NCI-H1048 (cell line): ENCODE measurements around the gene SLC35E4.

Source experiments
- DNase-seq: peaks from one replicate; lab custom pipeline; 2025; lab: John Stamatoyannopoulos, UW

The SLC35E4 gene

DNA sequence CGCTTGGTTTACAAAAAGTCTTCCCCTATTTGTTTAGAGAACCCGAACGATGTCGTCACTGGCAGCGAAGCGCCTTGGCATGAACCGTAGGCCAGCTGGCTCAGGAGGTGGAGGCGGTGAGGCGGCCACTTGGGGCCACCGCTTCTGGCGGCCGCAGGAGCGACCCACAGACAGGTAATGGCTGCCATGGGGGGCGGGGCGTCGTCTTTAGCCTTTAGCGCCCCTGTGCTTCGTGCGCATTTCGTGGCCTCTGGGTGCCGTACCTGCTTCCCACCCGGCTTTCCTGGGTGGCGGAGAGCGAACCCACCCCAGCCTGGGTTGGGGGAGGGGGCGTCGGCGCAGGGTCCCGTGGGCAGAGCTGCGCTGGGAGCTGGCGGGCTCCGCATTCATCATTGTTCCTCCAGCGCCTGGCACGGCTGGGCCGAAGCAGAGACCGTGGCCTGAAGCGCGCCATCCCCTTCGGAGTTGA lies 58.6 kb downstream of the SLC35E4 start:
- DNase-seq, result no peak

DNA sequence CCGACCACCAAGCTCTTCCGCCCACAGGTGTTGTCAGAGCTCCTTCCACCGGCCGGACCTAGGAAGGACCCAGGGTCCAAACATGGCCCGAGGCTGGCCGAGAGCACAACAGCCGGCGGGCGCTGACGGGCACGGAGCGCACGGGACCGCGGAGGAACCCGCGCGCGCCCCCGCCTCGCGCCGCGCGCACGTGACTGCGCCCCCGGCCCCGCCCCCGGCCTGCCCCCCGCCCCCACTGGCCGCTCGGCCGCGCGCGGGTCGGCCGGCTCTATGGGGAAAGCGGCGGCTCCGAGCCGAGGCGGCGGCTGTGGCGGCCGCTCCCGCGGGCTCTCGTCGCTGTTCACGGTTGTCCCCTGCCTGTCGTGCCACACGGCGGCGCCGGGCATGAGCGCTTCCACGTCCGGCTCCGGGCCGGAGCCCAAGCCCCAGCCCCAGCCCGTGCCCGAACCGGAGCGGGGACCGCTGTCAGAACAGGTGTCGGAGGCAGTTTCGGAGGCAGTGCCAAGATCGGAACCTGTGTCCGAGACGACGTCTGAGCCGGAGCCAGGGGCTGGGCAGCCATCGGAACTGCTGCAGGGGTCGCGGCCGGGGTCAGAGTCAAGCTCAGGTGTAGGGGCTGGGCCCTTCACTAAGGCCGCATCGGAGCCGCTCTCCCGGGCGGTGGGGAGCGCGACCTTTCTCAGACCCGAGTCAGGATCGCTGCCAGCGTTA lies 59.2 kb downstream of the SLC35E4 start, which contains the start of gene OSBP2:
OSBP2 (plus strand) TSS at position 235 of the 711 bp plus-strand sequence; CDS start at position 271, 36 bp downstream.
- DNase-seq, result no peak

GRCh38 chr22:30695351-30695851 lies 59.8 kb downstream of the SLC35E4 start:
- DNase-seq, result no peak

DNA sequence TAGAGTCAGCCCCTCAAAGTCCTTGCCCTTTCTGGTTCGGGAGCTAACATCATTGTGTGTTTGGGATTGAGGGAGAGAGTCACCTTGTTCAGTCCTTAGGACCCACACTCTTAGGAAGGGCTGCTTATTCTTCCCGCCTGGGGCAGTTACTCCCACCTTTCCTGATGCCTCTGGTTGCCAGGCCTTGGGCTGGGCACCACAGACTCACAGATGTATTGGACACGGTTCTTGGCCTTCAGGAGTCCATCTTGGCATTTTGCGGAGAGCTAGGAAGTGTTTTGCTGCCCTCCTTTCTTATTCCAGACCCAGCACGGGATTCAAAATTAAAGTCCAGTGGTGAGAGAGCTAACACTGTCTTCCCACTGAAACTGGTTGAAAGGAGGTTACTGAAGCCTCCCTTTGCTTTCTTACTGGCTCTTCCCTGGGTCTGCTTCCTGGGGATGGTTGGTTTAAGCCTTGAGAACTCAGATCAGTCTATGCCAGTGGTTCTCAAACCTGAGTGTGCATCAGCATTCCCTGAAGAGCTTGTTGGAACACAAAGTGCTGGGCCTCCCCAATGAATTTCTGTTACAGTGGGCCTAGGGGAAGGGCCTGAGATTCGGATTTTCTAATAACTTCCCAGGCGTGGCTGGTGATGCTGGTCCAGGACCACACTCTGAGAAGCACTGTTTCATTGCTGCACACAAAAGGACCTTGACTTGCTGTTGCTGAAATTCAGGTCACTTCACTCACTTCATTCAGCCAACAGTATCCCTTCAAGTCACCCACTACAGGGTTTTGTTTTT lies 60.5 kb downstream of the SLC35E4 start:
- no peak for DNase-seq
